RWPE1 (cell line): ENCODE results near the gene APOL1.
A peak's percentile ranks its signal among the peaks of the same experiment; 100 is the strongest.

Experiments
- CTCF ChIA-PET: fragments of 350-600 bp; sonication (Branson Sonifier 250); formaldehyde crosslinking; extraction: SDS; loops from one replicate; lab custom pipeline; 2021; lab: Yijun Ruan, JAX
- POLR2A ChIA-PET: fragments of 400-600 bp; formaldehyde crosslinking; extraction: SDS; loops from one replicate; lab custom pipeline; 2020; ENCODE audit warnings: antibody characterized with exemption; ENCODE audit not compliant: low non-redundant PET; lab: Yijun Ruan, JAX
- DNase-seq: peaks from one replicate; pipeline ENCODE4 v3.0.0; 2012; ENCODE audit warnings: low spot score
- H3K27ac ChIP-seq: fragments of 450-650 bp; 2 replicates; pipeline ENCODE4 v1.5.1; 2017
- TF ChIP-seq, protein P1 (sequence below): fragments of 450-650 bp; conservative IDR thresholded peaks from 2 replicates; pipeline ENCODE4 v1.5.1; 2017; ENCODE audit warnings: low read depth, mild to moderate bottlenecking

The APOL1 gene

GRCh38 chr22:36299295-36299694, 46.4 kb downstream of the APOL1 start:
- CTCF ChIA-PET: interaction anchor here (0.6 kb wide), 1 partner anchor 22 kb away, joined by 3 read pairs; no protein-coding TSS in a partner anchor
- no peak for DNase-seq
- POLR2A ChIA-PET: no interaction called here
- H3K27ac ChIP-seq: peak overlapping the region; percentile 33
- TF ChIP-seq, protein P1, sequence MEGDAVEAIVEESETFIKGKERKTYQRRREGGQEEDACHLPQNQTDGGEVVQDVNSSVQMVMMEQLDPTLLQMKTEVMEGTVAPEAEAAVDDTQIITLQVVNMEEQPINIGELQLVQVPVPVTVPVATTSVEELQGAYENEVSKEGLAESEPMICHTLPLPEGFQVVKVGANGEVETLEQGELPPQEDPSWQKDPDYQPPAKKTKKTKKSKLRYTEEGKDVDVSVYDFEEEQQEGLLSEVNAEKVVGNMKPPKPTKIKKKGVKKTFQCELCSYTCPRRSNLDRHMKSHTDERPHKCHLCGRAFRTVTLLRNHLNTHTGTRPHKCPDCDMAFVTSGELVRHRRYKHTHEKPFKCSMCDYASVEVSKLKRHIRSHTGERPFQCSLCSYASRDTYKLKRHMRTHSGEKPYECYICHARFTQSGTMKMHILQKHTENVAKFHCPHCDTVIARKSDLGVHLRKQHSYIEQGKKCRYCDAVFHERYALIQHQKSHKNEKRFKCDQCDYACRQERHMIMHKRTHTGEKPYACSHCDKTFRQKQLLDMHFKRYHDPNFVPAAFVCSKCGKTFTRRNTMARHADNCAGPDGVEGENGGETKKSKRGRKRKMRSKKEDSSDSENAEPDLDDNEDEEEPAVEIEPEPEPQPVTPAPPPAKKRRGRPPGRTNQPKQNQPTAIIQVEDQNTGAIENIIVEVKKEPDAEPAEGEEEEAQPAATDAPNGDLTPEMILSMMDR: no peak

- TF ChIP-seq, protein P1: no peak
- DNase-seq: no peak
- ChIA-PET CTCF (no interaction called here), POLR2A (no interaction called here)
- H3K27ac ChIP-seq: peak overlapping the region; percentile 33
Measured at GRCh38 chr22:36299911-36300310, 47.0 kb downstream of the APOL1 start.

DNA sequence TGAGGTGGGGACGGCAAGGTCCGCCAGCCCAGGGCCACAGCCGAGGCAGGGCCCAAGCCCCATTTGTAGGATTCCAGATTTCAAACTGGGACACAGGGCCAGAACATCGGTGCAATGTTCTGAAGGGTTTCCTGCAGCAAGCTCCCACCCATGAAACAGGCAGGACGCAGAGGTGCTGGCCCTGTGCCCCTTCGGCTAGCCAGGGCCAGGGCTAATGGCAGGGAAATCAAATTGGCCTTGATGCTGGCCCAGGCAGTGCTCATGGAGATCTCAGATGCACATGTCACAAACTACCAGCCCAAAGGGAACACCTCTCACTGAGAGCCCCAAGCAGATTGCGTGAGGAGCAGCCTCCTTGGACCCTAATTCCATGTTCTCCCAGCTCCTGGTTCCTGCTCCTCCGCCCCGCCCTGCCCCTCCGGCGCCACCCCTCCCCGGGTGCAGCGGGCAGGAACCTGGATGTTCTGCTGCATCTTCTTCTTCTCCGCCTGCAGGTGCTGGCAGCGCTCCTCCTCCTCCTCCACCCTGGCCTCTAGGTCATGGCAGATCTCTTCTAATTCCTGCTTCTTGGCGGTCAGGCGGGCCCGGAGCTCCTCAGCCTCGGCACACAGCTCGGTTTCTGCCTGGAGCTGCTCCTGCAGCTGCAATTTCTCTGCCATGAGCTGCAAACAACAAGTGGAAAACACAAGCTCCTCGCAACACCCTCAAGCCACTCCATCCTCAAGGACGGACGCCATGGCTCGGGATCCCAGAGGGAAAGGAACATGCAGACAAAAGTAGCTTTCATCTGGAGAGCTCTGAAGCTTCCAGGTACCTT, 47.7 kb downstream of the APOL1 start:
- no peak for DNase-seq
- peak overlapping the region; percentile 33 for H3K27ac ChIP-seq
- TF ChIP-seq, protein P1: no peak
- POLR2A ChIA-PET: no interaction called here
- CTCF ChIA-PET: interaction anchor here (0.5 to 1.6 kb wide), 8 partner anchors 26 to 170 kb away, joined by 3 to 8 read pairs (median 4); no protein-coding TSS in a partner anchor

DNA sequence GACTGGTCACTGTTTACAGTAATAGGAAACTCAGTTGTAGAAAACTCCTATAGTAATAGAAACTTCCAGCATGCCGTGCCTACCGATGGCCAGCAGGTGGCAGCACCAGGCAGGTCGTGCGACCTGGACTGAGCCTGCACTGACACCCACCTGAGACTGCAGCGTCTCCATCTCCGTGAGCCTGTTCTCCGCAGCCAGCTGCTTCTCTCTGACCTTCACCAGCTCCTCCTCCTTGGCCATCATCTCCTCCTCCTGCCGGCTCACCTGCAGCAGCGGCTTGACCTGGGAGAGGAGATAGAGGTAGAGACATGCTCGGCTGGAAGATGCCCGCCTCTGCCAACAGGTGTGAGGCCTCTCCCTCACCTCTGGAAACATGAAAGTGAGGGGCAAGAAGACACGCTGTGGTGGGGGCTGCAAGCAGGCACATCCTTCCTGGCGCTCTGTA, 48.5 kb downstream of the APOL1 start:
- peak; percentile 35 for DNase-seq
- TF ChIP-seq, protein P1: peak; percentile 90
- ChIA-PET CTCF (interaction anchor here (0.6 to 1.6 kb wide), 7 partner anchors 10 to 169 kb away, joined by 3 to 8 read pairs (median 4); no protein-coding TSS in a partner anchor), POLR2A (no interaction called here)
- H3K27ac ChIP-seq: peak overlapping the region; percentile 33

DNA sequence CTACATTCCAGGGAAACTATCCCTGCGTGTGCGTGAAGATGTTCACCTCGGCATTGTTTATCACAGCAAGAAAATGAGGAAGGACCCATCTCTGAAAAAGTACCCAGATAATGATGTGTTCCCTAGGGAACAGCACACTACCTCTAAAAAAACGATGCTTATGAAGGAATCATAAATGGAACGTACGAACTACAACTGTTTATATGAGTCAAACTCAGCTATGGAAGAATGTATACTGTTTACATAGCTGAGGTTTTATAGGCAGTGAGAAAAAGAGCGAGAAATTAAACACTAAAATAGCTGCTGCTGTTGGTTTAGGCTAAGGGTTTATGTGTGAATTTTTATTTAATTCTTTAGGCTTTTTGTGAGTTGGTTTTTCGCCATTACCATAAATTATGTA, 48.9 kb downstream of the APOL1 start:
- peak overlapping the region; percentile 69 for H3K27ac ChIP-seq
- POLR2A ChIA-PET: no interaction called here
- CTCF ChIA-PET: interaction anchor here (0.6 to 1.6 kb wide), 2 partner anchors 9 to 169 kb away, joined by 3 to 8 read pairs; no protein-coding TSS in a partner anchor
- TF ChIP-seq, protein P1: no peak
- DNase-seq: no peak

- CTCF ChIA-PET: no interaction called here
- no peak for DNase-seq
- H3K27ac ChIP-seq: peak overlapping the region; percentile 69
- POLR2A ChIA-PET: no interaction called here
- TF ChIP-seq, protein P1: no peak
Measured at GRCh38 chr22:36302439-36303114, 49.6 kb downstream of the APOL1 start.
